ENCODE results near the gene CSTPP1. TPM values are rescaled to one million over a fixed set of nuclear protein-coding genes. Genes with fewer than 3 reads are reported as not detected.

CSTPP1 gene
- total RNA-seq, 1 donor from 2014 or later = 32.7 TPM

DNA sequence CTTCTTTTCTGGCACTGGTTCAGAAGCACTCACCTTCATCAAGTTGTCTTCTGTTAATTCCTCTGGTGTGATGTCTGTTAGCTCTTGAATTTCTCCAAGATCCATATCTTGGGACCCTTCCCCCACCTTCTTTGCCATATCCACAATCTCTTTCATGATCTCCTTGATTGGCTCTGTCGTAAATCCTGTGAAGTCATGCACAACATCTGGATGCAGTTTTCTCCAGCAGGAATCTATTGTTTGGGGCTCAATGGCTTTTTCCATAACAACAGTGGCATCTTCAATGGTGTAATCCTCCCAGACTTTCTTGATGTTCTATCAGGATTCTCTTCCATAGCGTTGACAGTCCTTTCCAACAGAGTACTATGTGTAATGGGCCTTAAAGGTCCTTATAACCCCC, 96.9 kb downstream of the CSTPP1 start:
- Mint-ChIP-seq H3K27ac (peak overlapping the region; percentile 6), H3K9me3 (peaks cover 17% of the 10 kb centered on the region), H3K27me3 (ENCODE audit: insufficient read depth, low read depth) (no peaks in the 10 kb centered on the region), H3K4me1 (peaks cover 22% of the 10 kb centered on the region), H3K36me3 (peaks cover 13% of the 10 kb centered on the region), H3K4me3 (no peak overlapping the region)
- no peaks in the 10 kb centered on the region for H3K27me3 ChIP-seq
- peaks cover 27% of the 10 kb centered on the region for H3K4me1 ChIP-seq
- H3K79me2 ChIP-seq (ENCODE audit: low read depth) = peaks cover 3% of the 10 kb centered on the region
- peak; percentile 19 for DNase-seq (ENCODE audit: low spot score)
- no peak overlapping the region for H2AFZ ChIP-seq (replicated peaks)
- H3F3A ChIP-seq (ENCODE audit: low read depth) = peaks cover 25% of the 10 kb centered on the region
- TF ChIP-seq, protein P1, sequence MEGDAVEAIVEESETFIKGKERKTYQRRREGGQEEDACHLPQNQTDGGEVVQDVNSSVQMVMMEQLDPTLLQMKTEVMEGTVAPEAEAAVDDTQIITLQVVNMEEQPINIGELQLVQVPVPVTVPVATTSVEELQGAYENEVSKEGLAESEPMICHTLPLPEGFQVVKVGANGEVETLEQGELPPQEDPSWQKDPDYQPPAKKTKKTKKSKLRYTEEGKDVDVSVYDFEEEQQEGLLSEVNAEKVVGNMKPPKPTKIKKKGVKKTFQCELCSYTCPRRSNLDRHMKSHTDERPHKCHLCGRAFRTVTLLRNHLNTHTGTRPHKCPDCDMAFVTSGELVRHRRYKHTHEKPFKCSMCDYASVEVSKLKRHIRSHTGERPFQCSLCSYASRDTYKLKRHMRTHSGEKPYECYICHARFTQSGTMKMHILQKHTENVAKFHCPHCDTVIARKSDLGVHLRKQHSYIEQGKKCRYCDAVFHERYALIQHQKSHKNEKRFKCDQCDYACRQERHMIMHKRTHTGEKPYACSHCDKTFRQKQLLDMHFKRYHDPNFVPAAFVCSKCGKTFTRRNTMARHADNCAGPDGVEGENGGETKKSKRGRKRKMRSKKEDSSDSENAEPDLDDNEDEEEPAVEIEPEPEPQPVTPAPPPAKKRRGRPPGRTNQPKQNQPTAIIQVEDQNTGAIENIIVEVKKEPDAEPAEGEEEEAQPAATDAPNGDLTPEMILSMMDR (IDR thresholded peaks at IDR 0.05) = no peak
- TF ChIP-seq EZH2phosphoT487 (IDR thresholded peaks at IDR 0.05) (no peak), EZH2 (IDR thresholded peaks at IDR 0.05) (no peak)
- H3K4me2 ChIP-seq = peak overlapping the region; percentile 50
- H3K36me3 ChIP-seq = no peaks in the 10 kb centered on the region
- H3K27ac ChIP-seq = no peak overlapping the region
- H3K9me3 ChIP-seq (ENCODE audit: low read depth) = peaks cover 8% of the 10 kb centered on the region
- no peak overlapping the region for H3K4me3 ChIP-seq
- no peak overlapping the region for H3K9ac ChIP-seq
- no peaks in the 10 kb centered on the region for H4K20me1 ChIP-seq (ENCODE audit: low read depth)

DNA sequence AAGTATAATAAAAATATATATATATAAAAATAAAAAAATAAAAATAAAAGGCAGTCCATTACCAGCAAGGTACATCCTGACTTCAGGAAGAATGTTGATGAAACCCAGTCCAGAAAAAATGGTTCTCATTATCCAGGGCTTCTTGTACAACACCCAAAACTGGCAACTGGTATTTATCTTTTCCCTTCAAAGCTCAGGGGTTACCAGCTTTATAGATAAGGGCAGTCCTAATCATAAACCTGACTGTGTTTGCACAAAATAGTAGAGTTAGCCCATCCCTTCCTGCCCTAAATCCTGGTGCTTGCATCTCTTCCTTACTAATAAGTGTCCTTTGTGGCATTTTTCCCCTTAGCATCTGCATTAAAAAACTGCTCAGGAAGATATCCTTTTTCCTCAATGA, 97.5 kb downstream of the CSTPP1 start:
- H3K36me3 Mint-ChIP-seq = peaks cover 13% of the 10 kb centered on the region

DNA sequence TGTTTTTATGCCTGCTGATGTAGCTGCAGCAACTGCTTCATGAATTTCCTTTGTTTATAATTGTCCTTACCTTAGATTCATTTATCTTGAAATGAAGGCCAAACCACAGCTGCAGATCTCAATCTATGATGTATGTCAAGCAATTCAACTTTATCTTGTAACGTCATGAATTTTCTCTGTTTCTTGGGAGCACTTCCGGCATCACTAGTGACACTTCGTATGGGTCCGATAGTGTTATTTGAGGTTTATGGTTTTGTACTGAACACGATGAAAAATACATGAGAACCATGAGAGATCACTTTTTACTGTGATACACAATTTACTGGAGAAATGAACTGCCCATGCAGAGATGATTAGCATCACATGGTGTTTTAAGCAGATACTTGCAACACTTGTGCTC, 98.5 kb downstream of the CSTPP1 start:
- peaks cover 8% of the 10 kb centered on the region for H3K9me3 ChIP-seq (ENCODE audit: low read depth)
- no peak overlapping the region for H3K27ac ChIP-seq
- H3K4me2 ChIP-seq = no peak overlapping the region
- no peak for TF ChIP-seq EZH2 (IDR thresholded peaks at IDR 0.05)
- TF ChIP-seq, protein P1 (IDR thresholded peaks at IDR 0.05) = no peak
- TF ChIP-seq EZH2phosphoT487 (IDR thresholded peaks at IDR 0.05) = no peak
- H3K4me1 Mint-ChIP-seq = peaks cover 24% of the 10 kb centered on the region
- H3K27me3 ChIP-seq = no peaks in the 10 kb centered on the region
- peaks cover 27% of the 10 kb centered on the region for H3K4me1 ChIP-seq
- H3K4me3 ChIP-seq = no peak overlapping the region
- H3K27ac Mint-ChIP-seq = no peak overlapping the region
- no peak overlapping the region for H2AFZ ChIP-seq (replicated peaks)
- H4K20me1 ChIP-seq (ENCODE audit: low read depth) = no peaks in the 10 kb centered on the region
- peaks cover 3% of the 10 kb centered on the region for H3K79me2 ChIP-seq (ENCODE audit: low read depth)
- peaks cover 25% of the 10 kb centered on the region for H3F3A ChIP-seq (ENCODE audit: low read depth)
- H3K27me3 Mint-ChIP-seq (ENCODE audit: insufficient read depth, low read depth) = no peaks in the 10 kb centered on the region
- H3K9me3 Mint-ChIP-seq = peaks cover 21% of the 10 kb centered on the region
- DNase-seq (ENCODE audit: low spot score) = no peak
- no peak overlapping the region for H3K4me3 Mint-ChIP-seq
- H3K36me3 Mint-ChIP-seq = peaks cover 18% of the 10 kb centered on the region
- H3K9ac ChIP-seq = no peak overlapping the region
- no peaks in the 10 kb centered on the region for H3K36me3 ChIP-seq

More for the DNA sequence above, 97.5 kb downstream of the CSTPP1 start:
- Histone ChIP-seq H2AFZ (replicated peaks) (no peak overlapping the region), H3F3A (ENCODE audit: low read depth) (peaks cover 25% of the 10 kb centered on the region), H3K79me2 (ENCODE audit: low read depth) (peaks cover 3% of the 10 kb centered on the region), H3K9ac (no peak overlapping the region), H3K27me3 (no peaks in the 10 kb centered on the region), H4K20me1 (ENCODE audit: low read depth) (no peaks in the 10 kb centered on the region), H3K9me3 (ENCODE audit: low read depth) (peaks cover 8% of the 10 kb centered on the region), H3K4me2 (no peak overlapping the region), H3K4me1 (peaks cover 27% of the 10 kb centered on the region), H3K36me3 (no peaks in the 10 kb centered on the region), H3K27ac (no peak overlapping the region), H3K4me3 (no peak overlapping the region)
- no peak overlapping the region for H3K27ac Mint-ChIP-seq
- TF ChIP-seq EZH2phosphoT487 (IDR thresholded peaks at IDR 0.05) = no peak
- no peak for TF ChIP-seq EZH2 (IDR thresholded peaks at IDR 0.05)
- TF ChIP-seq, protein P1 (IDR thresholded peaks at IDR 0.05) = no peak
- H3K9me3 Mint-ChIP-seq = peaks cover 17% of the 10 kb centered on the region
- no peaks in the 10 kb centered on the region for H3K27me3 Mint-ChIP-seq (ENCODE audit: insufficient read depth, low read depth)
- H3K4me3 Mint-ChIP-seq = no peak overlapping the region
- no peak for DNase-seq (ENCODE audit: low spot score)
- H3K4me1 Mint-ChIP-seq = peaks cover 22% of the 10 kb centered on the region
